Measurements from ENCODE around the gene HTR3A.
A peak's percentile ranks its signal among the peaks of the same experiment; 100 is the strongest.
"Not testable (repeated sequence)": the region's sequence is repeated elsewhere in the genome, so short reads cannot be mapped to it uniquely, and the experiment has no call there.

The HTR3A gene

GRCh38 chr11:113974741-113975470 is at the start of gene HTR3A:
HTR3A (plus strand) TSS chr11:113975108; CDS start chr11:113975326, 218 bp downstream.
- peak; percentile 63 for ATAC-seq (ENCODE audit: low read depth)
- Histone ChIP-seq H3K4me3 (ENCODE audit: severe bottlenecking) (no peak within 1 kb of the TSS), H3K4me1 (ENCODE audit: insufficient read depth, poor library complexity, severe bottlenecking) (peaks cover 3% of the 10 kb centered on the region), H3K27me3 (ENCODE audit: insufficient read depth, poor library complexity, severe bottlenecking) (peaks cover 18% of the 10 kb centered on the region), H3K36me3 (ENCODE audit: low read depth) (no peaks in the 10 kb centered on the region), H3K9me3 (ENCODE audit: severe bottlenecking) (no peaks in the 10 kb centered on the region), H3K27ac (ENCODE audit: poor library complexity, severe bottlenecking) (no peak within 1 kb of the TSS)
- DNase-seq (ENCODE audit: low spot score) = no peak
- no peak for TF ChIP-seq CTCF (IDR thresholded peaks at IDR 0.05; ENCODE audit: poor library complexity, severe bottlenecking)

- ATAC-seq (ENCODE audit: low read depth) = peak; percentile 53
- no peak for TF ChIP-seq CTCF (IDR thresholded peaks at IDR 0.05; ENCODE audit: poor library complexity, severe bottlenecking)
These were observed 48.4 kb upstream of the HTR3A start for GRCh38 chr11:113926273-113927197.

GRCh38 chr11:113928311-113928710 is 46.6 kb upstream of the HTR3A start:
- ATAC-seq (ENCODE audit: low read depth) (no peak), DNase-seq (ENCODE audit: low spot score) (no peak)
- peaks cover 2% of the 10 kb centered on the region for H3K9me3 ChIP-seq (ENCODE audit: severe bottlenecking)
- no peak overlapping the region for H3K27ac ChIP-seq (ENCODE audit: poor library complexity, severe bottlenecking)
- H3K4me3 ChIP-seq (ENCODE audit: severe bottlenecking) = no peak overlapping the region
- H3K27me3 ChIP-seq (ENCODE audit: insufficient read depth, poor library complexity, severe bottlenecking) = no peaks in the 10 kb centered on the region
- no peak for TF ChIP-seq CTCF (IDR thresholded peaks at IDR 0.05; ENCODE audit: poor library complexity, severe bottlenecking)
- H3K4me1 ChIP-seq (ENCODE audit: insufficient read depth, poor library complexity, severe bottlenecking) = no peaks in the 10 kb centered on the region
- H3K36me3 ChIP-seq (ENCODE audit: low read depth) = no peaks in the 10 kb centered on the region

More at GRCh38 chr11:113926273-113927197, 48.4 kb upstream of the HTR3A start:
- Histone ChIP-seq H3K9me3 (ENCODE audit: severe bottlenecking) (peaks cover 2% of the 10 kb centered on the region), H3K36me3 (ENCODE audit: low read depth) (no peaks in the 10 kb centered on the region), H3K4me1 (ENCODE audit: insufficient read depth, poor library complexity, severe bottlenecking) (no peaks in the 10 kb centered on the region), H3K27ac (ENCODE audit: poor library complexity, severe bottlenecking) (no peak overlapping the region), H3K27me3 (ENCODE audit: insufficient read depth, poor library complexity, severe bottlenecking) (no peaks in the 10 kb centered on the region), H3K4me3 (ENCODE audit: severe bottlenecking) (no peak overlapping the region)
- DNase-seq (ENCODE audit: low spot score) = no peak

GRCh38 chr11:113932788-113933187 is 42.1 kb upstream of the HTR3A start:
- Histone ChIP-seq H3K4me3 (ENCODE audit: severe bottlenecking) (no peak overlapping the region), H3K9me3 (ENCODE audit: severe bottlenecking) (peaks cover 2% of the 10 kb centered on the region), H3K27ac (ENCODE audit: poor library complexity, severe bottlenecking) (no peak overlapping the region), H3K36me3 (ENCODE audit: low read depth) (no peaks in the 10 kb centered on the region), H3K27me3 (ENCODE audit: insufficient read depth, poor library complexity, severe bottlenecking) (no peaks in the 10 kb centered on the region), H3K4me1 (ENCODE audit: insufficient read depth, poor library complexity, severe bottlenecking) (no peaks in the 10 kb centered on the region)
- ATAC-seq (ENCODE audit: low read depth) (no peak), DNase-seq (ENCODE audit: low spot score) (no peak)
- no peak for TF ChIP-seq CTCF (IDR thresholded peaks at IDR 0.05; ENCODE audit: poor library complexity, severe bottlenecking)

GRCh38 chr11:113934193-113934592 is 40.7 kb upstream of the HTR3A start:
- not testable (repeated sequence) for H3K4me1 ChIP-seq (ENCODE audit: insufficient read depth, poor library complexity, severe bottlenecking); H3K36me3 ChIP-seq (ENCODE audit: low read depth); H3K27ac ChIP-seq (ENCODE audit: poor library complexity, severe bottlenecking); H3K27me3 ChIP-seq (ENCODE audit: insufficient read depth, poor library complexity, severe bottlenecking); H3K4me3 ChIP-seq (ENCODE audit: severe bottlenecking); DNase-seq (ENCODE audit: low spot score); H3K9me3 ChIP-seq (ENCODE audit: severe bottlenecking); ATAC-seq (ENCODE audit: low read depth)

Data from RWPE2 (cell line).